GM21619 (cell line): ENCODE data around the gene CTAG1A.
"Not testable (repeated sequence)": the region's sequence is repeated elsewhere in the genome, so short reads cannot be mapped to it uniquely, and the experiment has no call there.

Experiments
- ATAC-seq: cut with Tn5 transposase; IDR thresholded peaks from one replicate; pipeline ENCODE4 v1.9.1; 2021; ENCODE audit not compliant: unreplicated experiment

CTAG1A gene

DNA sequence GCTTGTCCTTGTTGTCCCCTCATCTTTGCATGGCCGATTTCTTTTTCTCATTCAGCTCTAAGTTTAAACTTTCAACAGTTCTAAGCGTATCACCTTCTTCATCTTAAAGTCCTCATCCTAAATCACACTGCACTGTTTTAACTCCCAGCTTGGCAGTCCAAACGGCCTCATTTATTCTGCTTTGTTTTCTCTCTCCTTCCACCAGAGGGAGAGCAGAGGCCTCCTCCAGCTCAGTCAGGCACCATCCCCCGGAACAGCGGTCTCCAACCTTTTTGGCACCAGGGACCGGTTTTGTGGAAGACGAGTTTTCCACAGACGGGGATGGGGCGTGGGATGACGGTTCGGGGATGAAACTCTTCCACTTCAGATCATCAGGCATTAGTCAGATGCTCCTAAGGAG is 14.6 kb upstream of the CTAG1A start:
- ATAC-seq, result not testable (repeated sequence)

- not testable (repeated sequence) for ATAC-seq
Measured at GRCh38 chrX:154573061-154573460, 11.9 kb upstream of the CTAG1A start.

- not testable (repeated sequence) for ATAC-seq
Measured at GRCh38 chrX:154575076-154575475, 9.9 kb upstream of the CTAG1A start.

- ATAC-seq, result not testable (repeated sequence)
Measured at GRCh38 chrX:154582994-154583393, 1.9 kb upstream of the CTAG1A start.

GRCh38 chrX:154590415-154590814 is 5.5 kb downstream of the CTAG1A start:
- ATAC-seq, result not testable (repeated sequence)

- no peak for ATAC-seq
Measured at GRCh38 chrX:154592505-154592904, 7.6 kb downstream of the CTAG1A start.

- ATAC-seq, result no peak
Measured at GRCh38 chrX:154593201-154593600, 8.3 kb downstream of the CTAG1A start.

- ATAC-seq, result no peak
Measured at GRCh38 chrX:154594491-154594890, 9.6 kb downstream of the CTAG1A start.

GRCh38 chrX:154595559-154596249 is 10.8 kb downstream of the CTAG1A start:
- ATAC-seq, result no peak

GRCh38 chrX:154596290-154596929 is 11.5 kb downstream of the CTAG1A start:
- ATAC-seq, result no peak

- no peak for ATAC-seq
Measured at GRCh38 chrX:154597221-154597620, 12.3 kb downstream of the CTAG1A start.

- no peak for ATAC-seq
Measured at GRCh38 chrX:154598656-154599055, 13.7 kb downstream of the CTAG1A start.

- ATAC-seq, result no peak
Measured at GRCh38 chrX:154599531-154599930, 14.6 kb downstream of the CTAG1A start.

DNA sequence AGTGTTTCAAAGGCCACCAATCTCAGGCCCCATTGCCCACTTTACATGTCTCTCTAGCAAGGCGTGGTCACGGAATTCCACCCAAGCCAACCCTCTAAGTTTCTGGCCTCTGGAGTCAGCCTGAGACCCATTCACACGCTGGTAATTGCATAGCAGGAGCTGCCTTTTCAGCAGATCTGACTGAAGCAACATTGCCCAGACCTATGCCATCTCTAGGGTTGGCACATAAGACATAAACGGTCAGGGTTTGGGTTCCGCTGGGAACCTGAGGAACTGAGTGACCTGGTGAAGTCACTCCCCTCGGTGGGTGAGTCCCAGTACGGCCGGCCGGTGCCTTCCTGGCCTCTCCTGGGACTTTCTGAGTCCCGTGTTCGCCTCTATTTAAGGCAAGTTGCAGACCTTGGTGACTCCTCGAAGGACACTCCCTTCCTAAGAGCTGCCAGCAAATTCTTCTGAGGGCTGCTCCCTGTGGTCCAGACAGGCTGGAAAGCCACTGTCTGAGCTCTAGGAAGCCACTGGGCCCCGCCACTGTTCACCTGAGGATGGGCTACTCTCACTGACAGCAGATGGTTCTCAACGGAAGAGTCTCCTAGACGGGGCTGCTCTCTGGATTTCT is 15.9 kb downstream of the CTAG1A start:
- no peak for ATAC-seq

DNA sequence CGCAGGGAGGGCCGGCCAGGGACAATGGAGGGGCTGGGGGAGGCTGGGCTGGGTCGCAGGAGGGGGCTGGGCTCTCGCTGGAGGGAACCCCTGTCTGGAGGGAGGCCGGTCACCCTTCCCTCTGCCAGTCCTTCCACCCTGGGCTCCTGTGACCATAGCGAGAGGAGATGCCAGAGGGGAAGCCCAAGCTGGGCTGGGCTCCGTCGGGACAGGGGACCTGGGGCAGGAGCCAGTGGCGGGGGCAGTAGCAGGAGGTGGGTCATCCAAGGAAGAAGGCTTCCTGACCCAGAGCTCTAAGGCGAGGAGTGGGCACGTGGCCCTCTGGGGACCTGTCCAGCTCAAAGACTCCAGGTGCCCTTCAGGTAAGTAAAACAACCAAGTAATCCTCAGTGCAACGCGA is 17.3 kb downstream of the CTAG1A start:
- ATAC-seq, result no peak

- no peak for ATAC-seq
Measured at GRCh38 chrX:154602766-154603437, 18.0 kb downstream of the CTAG1A start.

DNA sequence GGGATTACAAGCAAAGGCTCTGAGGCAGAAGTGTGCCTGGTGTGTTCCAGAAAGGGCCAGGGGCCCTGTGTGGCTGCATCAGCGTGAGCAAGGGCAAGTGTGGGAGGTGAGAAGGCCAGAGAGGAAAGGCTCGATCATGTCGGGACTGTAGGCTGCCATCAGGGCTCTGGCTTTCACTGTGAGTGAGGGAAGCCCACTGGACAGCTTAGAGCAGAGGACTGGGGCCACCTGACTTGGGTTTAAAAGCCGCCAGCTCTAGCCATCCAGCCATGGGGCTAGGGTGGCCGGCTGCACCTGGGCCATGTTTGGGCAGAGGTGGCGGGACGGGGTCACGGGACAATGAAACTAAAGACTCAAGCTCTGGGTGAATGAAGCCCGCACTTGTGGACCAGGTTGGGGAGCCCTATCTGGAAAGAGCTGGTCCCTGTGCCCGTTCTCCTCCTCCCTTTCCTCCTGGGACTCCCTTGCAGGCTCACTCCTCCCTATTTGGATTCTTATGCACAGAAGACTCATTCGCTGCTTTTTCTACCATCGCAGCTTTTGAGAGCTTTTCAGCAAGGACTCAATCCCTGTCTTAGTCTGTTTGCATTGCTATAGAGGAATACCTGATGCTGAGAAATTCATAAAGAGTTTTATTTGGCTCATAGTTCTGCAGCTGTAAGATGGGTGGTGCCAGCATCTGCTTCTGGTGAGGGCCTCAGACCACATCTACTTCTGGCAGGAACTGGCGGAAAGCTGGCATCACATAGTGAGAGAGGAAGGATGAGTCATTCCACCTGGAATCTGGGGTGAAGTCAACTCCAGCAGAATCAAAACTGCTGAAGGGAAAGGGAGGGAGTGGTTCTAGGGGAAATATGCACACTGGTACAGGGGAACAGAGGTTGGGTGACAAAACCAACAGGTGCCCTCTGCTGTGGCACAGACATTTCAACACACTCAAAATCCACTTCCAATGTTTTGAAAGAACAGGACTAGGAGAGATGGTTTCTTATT is 18.8 kb downstream of the CTAG1A start:
- no peak for ATAC-seq

- no peak for ATAC-seq
Measured at GRCh38 chrX:154605566-154605965, 20.6 kb downstream of the CTAG1A start.

DNA sequence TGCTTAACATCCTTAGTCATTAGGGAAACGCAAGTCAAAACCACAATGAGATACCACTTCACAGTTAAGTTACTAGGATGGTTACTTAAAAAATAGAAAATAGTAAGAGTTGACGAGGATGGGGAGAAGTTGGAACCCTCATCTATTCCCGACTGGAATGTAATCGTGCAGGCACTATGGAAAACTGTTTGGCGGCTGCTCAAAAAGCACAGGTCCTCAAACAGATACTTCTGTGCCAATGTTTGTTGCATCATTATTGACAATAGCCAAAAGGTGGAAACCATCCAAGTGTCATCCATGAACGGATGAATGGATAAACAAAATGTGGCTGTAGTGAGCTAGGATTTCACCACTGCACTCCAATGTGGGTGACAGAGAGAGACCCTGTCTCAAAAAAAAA is 22.4 kb downstream of the CTAG1A start:
- no peak for ATAC-seq

DNA sequence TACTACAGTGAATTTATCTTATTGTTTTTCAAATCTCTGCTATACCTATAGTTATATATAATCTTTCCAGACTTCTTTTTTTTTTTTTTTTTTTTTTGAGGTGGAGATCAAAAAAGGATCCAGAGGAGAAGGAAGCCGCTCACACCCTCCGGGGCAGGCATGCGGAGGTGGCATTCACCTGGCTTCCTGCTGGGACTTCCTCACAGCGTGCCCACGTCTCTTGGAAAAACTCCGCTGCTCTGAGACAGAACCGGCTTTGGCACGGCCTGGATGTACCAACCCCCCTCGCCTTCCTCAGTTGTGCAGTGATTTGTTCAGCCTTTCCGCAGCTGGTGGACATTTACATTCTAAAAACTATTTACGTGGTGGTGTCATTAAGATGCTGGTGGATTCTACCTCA is 23.0 kb downstream of the CTAG1A start:
- not testable (repeated sequence) for ATAC-seq
